A673 (cell line): ENCODE measurements around the gene TTC7B. TPM values are rescaled to one million over a fixed set of nuclear protein-coding genes. Genes with fewer than 3 reads are reported as not detected.

Experiments
- BruUV-seq: library from RNA; stranded (reverse); fragments of 400-500 nt; replicated peaks from 2 replicates; lab custom pipeline; 2021; lab: Mats Ljungman, UMichigan
- CTCF ChIA-PET: fragments of 300-600 bp; sonication (Branson Sonifier 250); formaldehyde crosslinking; loops from one replicate; lab custom pipeline; 2022; ENCODE audit warnings: antibody characterized with exemption; lab: Charles Lee
- POLR2A ChIA-PET: fragments of 300-600 bp; sonication (Branson Sonifier 250); formaldehyde crosslinking; loops from one replicate; lab custom pipeline; 2022; ENCODE audit warnings: antibody characterized with exemption; ENCODE audit not compliant: low non-redundant PET; lab: Charles Lee
- DNase-seq: peaks from one replicate; pipeline ENCODE4 v3.0.0-alpha.2; 2015; ENCODE audit warnings: low spot score
- H3K27ac ChIP-seq: fragments of 200-600 bp; sonication (generic); 2 replicates; pipeline ENCODE4 v1.5.1; 2016; ENCODE audit warnings: mixed run types, low read depth, mild to moderate bottlenecking, mixed read lengths, antibody characterized with exemption, low read length; ENCODE audit not compliant: poor library complexity, severe bottlenecking
- H3K27me3 ChIP-seq: fragments of 200-600 bp; sonication (generic); replicated peaks from 2 replicates; pipeline ENCODE4 v1.6.1; 2017; ENCODE audit warnings: mixed run types, low read depth, mild to moderate bottlenecking, mixed read lengths, antibody characterized with exemption, low read length; ENCODE audit not compliant: insufficient read depth, poor library complexity
- H3K36me3 ChIP-seq: fragments of 200-600 bp; sonication (generic); 2 replicates; pipeline ENCODE4 v1.6.1; 2016; ENCODE audit warnings: mixed run types, mild to moderate bottlenecking, mixed read lengths, antibody characterized with exemption, low read length; ENCODE audit not compliant: insufficient read depth, poor library complexity, severe bottlenecking
- H3K4me1 ChIP-seq: fragments of 200-600 bp; sonication (generic); 2 replicates; pipeline ENCODE4 v1.6.1; 2017; ENCODE audit warnings: mixed run types, mild to moderate bottlenecking, mixed read lengths, antibody characterized with exemption, low read length; ENCODE audit not compliant: insufficient read depth, poor library complexity, severe bottlenecking
- H3K4me3 ChIP-seq: fragments of 200-600 bp; sonication (generic); 2 replicates; pipeline ENCODE4 v1.5.1; 2016; ENCODE audit warnings: low read depth, mixed run types, mild to moderate bottlenecking, mixed read lengths, low read length; ENCODE audit not compliant: poor library complexity, severe bottlenecking
- H3K9me3 ChIP-seq: fragments of 200-600 bp; sonication (generic); 2 replicates; pipeline ENCODE4 v1.6.1; 2016; ENCODE audit warnings: mixed run types, low read depth, mild to moderate bottlenecking, mixed read lengths, antibody characterized with exemption, low read length; ENCODE audit not compliant: poor library complexity, severe bottlenecking
- EZH2 ChIP-seq: fragments of 200-600 bp; sonication (generic); IDR thresholded peaks from 2 replicates; pipeline ENCODE4 v1.6.1; 2017; ENCODE audit warnings: borderline replicate concordance, low read depth, mild to moderate bottlenecking, mixed read lengths, antibody characterized with exemption, low read length; ENCODE audit not compliant: poor library complexity, severe bottlenecking
- intact Hi-C: fragments of 100-400 bp; cut with micrococcal nuclease; formaldehyde crosslinking; loops from one replicate; pipeline ENCODE4 v1.10.0; 2022; ENCODE audit not compliant: unreplicated experiment
- total RNA-seq: library from RNA; stranded (reverse); gene quantifications from 2 replicates; pipeline ENCODE4 v1.2.3, GENCODE V29; 2021
- TF ChIP-seq, protein P1 (sequence below): fragments of 300-800, 200-600 bp; sonication (generic); conservative IDR thresholded peaks from 2 replicates; pipeline ENCODE4 v1.5.1; 2017; ENCODE audit warnings: low read depth, mild to moderate bottlenecking, antibody characterized with exemption, low read length, moderate library complexity, mixed read lengths

TTC7B gene
- total RNA-seq, 1 experiment from 2014 or later = 39.2 TPM

DNA sequence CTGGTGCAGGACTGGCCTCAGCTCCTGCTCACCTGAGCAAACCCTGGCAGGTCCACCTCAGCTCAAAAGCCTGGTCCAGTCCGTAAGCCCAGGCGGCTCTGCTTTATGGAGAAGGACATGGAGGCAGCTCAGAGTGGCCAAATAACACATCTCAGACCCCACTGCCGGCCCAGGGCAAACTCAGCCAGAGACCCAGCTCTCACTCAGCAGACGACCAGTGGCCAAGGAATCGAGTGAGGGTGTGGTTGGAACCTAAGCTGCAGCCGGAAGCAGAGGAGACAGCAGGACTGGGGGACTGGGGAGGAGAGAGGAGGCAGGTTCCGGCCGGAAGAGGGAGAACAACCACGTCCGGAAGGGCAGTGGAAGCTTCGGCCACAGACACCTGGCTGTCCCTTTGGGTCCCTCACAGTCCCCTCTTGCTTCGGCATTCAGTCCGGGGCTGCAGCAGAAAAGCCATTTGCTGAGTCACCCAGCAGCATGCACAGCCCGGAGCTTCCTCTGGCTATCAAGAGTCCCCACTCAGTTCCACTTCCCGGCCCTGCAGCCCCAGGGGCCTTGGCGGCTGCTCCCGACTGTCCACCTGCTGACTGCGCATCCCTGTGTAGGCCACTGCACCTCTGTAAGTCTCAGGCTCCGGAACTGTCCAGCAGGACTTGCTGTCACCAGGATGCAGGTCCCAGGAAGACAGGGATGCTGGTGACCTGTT, 315.4 kb downstream of the TTC7B start:
- no peak for DNase-seq
- TF ChIP-seq, protein P1, sequence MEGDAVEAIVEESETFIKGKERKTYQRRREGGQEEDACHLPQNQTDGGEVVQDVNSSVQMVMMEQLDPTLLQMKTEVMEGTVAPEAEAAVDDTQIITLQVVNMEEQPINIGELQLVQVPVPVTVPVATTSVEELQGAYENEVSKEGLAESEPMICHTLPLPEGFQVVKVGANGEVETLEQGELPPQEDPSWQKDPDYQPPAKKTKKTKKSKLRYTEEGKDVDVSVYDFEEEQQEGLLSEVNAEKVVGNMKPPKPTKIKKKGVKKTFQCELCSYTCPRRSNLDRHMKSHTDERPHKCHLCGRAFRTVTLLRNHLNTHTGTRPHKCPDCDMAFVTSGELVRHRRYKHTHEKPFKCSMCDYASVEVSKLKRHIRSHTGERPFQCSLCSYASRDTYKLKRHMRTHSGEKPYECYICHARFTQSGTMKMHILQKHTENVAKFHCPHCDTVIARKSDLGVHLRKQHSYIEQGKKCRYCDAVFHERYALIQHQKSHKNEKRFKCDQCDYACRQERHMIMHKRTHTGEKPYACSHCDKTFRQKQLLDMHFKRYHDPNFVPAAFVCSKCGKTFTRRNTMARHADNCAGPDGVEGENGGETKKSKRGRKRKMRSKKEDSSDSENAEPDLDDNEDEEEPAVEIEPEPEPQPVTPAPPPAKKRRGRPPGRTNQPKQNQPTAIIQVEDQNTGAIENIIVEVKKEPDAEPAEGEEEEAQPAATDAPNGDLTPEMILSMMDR = no peak
- no peak for TF ChIP-seq EZH2
- Histone ChIP-seq H3K4me1 (no peaks in the 10 kb centered on the region), H3K9me3 (no peaks in the 10 kb centered on the region), H3K27me3 (no peaks in the 10 kb centered on the region), H3K36me3 (no peaks in the 10 kb centered on the region), H3K27ac (no peak overlapping the region), H3K4me3 (no peak overlapping the region)
- ChIA-PET CTCF (no interaction called here), POLR2A (no interaction called here)
- intact Hi-C loops = no loop called here
- no TSS peak for BruUV-seq

DNA sequence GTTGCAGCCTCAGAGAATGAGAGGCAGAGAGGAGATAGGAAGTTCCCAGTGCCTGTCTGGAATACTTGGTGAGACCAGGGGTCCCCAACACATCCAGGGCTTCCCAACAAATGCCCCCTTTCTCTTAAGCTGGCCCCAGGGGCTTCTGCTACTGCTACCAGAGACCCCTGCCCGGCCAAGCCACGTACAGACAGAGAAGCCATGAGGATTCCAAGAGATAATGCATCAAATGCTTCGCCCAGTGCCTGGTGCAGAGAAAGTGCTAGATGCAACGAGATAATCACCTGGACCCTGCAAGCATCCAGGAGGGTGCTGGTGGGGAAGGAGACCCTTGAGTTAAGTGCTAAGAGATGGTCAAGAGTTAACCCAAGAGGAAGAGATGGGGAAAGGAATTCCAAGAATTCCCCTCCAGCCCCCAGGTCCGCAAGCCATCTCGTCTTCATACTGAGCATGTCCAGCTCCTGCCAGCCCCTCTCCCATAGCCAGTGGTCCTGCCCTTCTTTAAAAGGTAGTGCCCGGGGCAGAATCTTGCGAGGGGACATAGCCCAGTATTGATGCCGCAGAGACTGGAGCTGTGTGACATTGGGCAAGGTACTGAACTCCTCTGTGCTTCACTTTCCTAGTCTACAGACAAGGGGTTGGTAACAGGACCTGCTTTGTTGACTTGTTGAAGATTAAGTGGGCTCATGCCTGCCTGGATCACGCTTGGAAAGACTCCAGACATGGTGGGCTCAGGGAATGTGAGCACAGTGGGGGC, 316.1 kb downstream of the TTC7B start:
- Histone ChIP-seq H3K4me3 (no peak overlapping the region), H3K27ac (no peak overlapping the region), H3K4me1 (no peaks in the 10 kb centered on the region), H3K9me3 (no peaks in the 10 kb centered on the region), H3K27me3 (no peaks in the 10 kb centered on the region), H3K36me3 (no peaks in the 10 kb centered on the region)
- CTCF ChIA-PET = no interaction called here
- DNase-seq = no peak
- intact Hi-C loops = no loop called here
- BruUV-seq = no TSS peak
- TF ChIP-seq, protein P1 = no peak
- no peak for TF ChIP-seq EZH2
- POLR2A ChIA-PET = interaction anchor here (0.8 kb wide), 1 partner anchor 485 kb away, joined by 3 read pairs; no protein-coding TSS in a partner anchor

DNA sequence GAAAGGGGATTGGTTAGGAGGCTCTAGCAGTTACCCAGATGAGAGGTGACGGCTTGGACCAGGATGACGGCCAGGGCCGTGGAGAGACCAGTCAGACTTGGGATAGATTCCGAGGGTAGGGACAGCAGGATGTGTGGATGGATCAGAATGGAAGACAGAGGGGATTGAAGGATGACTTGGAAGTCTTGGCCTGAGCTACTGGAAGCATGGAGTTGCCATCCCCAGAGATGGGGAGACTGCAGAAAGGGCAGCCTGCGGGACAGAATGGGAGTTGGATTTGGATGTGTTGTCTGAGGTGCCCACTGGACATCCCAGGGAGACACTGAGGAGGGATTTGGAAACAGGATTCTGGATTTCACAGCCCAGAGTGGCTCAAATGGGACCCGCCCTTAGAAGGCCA, 317.1 kb downstream of the TTC7B start:
- Histone ChIP-seq H3K36me3 (no peaks in the 10 kb centered on the region), H3K27me3 (no peaks in the 10 kb centered on the region), H3K4me1 (no peaks in the 10 kb centered on the region), H3K4me3 (no peak overlapping the region), H3K27ac (no peak overlapping the region), H3K9me3 (no peaks in the 10 kb centered on the region)
- POLR2A ChIA-PET = interaction anchor here (0.8 kb wide), 1 partner anchor 486 kb away, joined by 3 read pairs; no protein-coding TSS in a partner anchor
- DNase-seq = no peak
- no TSS peak for BruUV-seq
- CTCF ChIA-PET = no interaction called here
- intact Hi-C loops = no loop called here
- TF ChIP-seq, protein P1 = no peak
- no peak for TF ChIP-seq EZH2
